ENCODE measurements around the gene PLBD2. TPM values are rescaled to one million over a fixed set of nuclear protein-coding genes. Genes with fewer than 3 reads are reported as not detected.

PLBD2 gene, protein sequence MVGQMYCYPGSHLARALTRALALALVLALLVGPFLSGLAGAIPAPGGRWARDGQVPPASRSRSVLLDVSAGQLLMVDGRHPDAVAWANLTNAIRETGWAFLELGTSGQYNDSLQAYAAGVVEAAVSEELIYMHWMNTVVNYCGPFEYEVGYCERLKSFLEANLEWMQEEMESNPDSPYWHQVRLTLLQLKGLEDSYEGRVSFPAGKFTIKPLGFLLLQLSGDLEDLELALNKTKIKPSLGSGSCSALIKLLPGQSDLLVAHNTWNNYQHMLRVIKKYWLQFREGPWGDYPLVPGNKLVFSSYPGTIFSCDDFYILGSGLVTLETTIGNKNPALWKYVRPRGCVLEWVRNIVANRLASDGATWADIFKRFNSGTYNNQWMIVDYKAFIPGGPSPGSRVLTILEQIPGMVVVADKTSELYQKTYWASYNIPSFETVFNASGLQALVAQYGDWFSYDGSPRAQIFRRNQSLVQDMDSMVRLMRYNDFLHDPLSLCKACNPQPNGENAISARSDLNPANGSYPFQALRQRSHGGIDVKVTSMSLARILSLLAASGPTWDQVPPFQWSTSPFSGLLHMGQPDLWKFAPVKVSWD
- 10 to 100 TPM; 49.8 to 64.3 (median 54.6) TPM for total RNA-seq (2021; fragmentation: NEBNext Ultra II Directional; extraction: Animal tissue kit (Norgen Biotek cat#: 25700))
- long read RNA-seq, full-length matches to known transcripts: 6 of 10 reads
- long read RNA-seq, partial matches to known transcripts: 0 of 10 reads
- long read RNA-seq, other reads (novel, unspliced or antisense): 4 of 10 reads

DNA sequence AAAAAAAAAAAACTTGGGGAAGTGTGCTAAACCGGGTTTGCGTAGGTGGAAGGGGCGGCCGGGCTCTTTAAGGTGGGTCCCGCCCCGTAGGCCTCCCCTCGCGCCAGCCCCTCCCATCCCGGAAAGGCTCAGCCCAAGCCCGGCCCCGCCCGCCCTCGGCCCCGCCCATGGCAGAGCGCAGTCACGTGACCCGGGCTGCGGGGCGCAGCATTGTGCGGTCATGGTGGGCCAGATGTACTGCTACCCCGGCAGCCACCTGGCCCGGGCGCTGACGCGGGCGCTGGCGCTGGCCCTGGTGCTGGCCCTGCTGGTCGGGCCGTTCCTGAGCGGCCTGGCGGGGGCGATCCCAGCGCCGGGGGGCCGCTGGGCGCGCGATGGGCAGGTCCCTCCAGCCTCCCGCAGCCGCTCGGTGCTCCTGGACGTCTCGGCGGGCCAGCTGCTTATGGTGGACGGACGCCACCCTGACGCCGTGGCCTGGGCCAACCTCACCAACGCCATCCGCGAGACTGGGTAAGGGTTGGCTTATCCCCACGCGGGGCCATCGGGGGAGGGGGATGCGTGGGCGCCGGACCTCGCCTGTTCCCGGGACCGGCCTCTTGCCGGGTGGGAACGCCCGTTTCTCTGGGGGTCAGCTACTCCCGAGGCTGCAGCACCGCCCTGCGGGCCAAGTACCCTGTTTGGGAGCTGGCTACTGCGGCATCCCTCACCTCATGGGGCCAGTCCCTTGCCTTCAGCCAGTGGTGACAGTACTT, at the start of gene PLBD2:
TSS of gene PLBD2 (plus strand) at position 207 of the 752 bp plus-strand sequence. CDS start at position 221, 14 bp downstream.
- Mint-ChIP-seq H3K9me3 (no peaks in the 10 kb centered on the region), H3K4me1 (ENCODE audit: low read depth) (peaks cover 19% of the 10 kb centered on the region), H3K36me3 (ENCODE audit: low read depth) (no peaks in the 10 kb centered on the region; the same call in 1 of the 2 replicates), H3K27me3 (ENCODE audit: insufficient read depth) (no peaks in the 10 kb centered on the region), H3K4me3 (peak within 1 kb of the TSS; percentile 94), H3K27ac (peak within 1 kb of the TSS; percentile 76)
- peak; percentile 88 for DNase-seq
- TF ChIP-seq, protein P1, sequence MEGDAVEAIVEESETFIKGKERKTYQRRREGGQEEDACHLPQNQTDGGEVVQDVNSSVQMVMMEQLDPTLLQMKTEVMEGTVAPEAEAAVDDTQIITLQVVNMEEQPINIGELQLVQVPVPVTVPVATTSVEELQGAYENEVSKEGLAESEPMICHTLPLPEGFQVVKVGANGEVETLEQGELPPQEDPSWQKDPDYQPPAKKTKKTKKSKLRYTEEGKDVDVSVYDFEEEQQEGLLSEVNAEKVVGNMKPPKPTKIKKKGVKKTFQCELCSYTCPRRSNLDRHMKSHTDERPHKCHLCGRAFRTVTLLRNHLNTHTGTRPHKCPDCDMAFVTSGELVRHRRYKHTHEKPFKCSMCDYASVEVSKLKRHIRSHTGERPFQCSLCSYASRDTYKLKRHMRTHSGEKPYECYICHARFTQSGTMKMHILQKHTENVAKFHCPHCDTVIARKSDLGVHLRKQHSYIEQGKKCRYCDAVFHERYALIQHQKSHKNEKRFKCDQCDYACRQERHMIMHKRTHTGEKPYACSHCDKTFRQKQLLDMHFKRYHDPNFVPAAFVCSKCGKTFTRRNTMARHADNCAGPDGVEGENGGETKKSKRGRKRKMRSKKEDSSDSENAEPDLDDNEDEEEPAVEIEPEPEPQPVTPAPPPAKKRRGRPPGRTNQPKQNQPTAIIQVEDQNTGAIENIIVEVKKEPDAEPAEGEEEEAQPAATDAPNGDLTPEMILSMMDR (IDR thresholded peaks at IDR 0.05): 0 out of 2 replicates have a peak, but pooled peaks have one; percentile 34

DNA sequence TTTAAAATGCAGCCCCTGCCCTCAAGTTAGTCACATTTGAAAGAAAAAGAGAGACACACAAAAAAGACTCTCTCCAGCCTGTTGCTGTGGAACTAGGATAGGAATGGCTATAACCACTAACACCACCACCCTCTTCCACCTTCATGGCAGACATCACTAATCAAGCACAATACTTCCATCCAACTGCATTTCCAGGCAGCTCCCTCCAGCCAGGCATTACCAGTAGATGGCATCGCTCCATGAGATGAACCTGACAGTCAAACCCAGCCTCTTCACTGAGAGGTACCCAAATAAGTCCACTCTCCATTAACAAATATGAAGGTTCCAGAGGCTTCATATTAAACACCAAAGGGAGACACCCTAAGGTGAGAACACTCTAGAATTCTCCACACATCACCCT, 47.9 kb upstream of the PLBD2 start:
- no peak for DNase-seq
- Mint-ChIP-seq H3K4me3 (no peak overlapping the region), H3K4me1 (ENCODE audit: low read depth) (peaks cover 6% of the 10 kb centered on the region; the same call in 1 of the 2 replicates), H3K27me3 (ENCODE audit: insufficient read depth) (no peaks in the 10 kb centered on the region; the same call in 1 of the 2 replicates), H3K36me3 (ENCODE audit: low read depth) (peaks cover 5% of the 10 kb centered on the region), H3K27ac (no peak overlapping the region), H3K9me3 (no peaks in the 10 kb centered on the region)
- TF ChIP-seq, protein P1 (IDR thresholded peaks at IDR 0.05): peak; percentile 56

DNA sequence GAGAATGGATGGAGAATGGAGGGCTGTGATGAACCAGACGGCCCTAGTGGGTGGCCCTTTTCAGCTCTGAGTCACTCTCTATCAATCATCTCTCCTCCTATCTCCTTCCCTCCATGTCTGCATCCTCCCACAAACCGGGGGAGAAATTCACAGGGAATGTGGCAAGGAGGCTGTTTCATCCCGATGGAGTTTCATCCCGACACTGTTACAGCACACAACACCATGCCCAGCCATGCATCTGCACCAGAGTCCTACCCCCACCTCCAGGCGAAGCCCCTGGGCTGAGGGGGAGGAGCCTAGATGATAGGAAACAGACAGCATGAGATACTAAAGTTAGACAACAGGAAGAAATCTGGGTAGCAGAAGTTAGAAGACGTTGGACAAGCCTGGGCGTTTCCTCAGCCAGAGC, 44.3 kb upstream of the PLBD2 start:
- TF ChIP-seq, protein P1 (IDR thresholded peaks at IDR 0.05): no peak
- H3K9me3 Mint-ChIP-seq: no peaks in the 10 kb centered on the region

DNA sequence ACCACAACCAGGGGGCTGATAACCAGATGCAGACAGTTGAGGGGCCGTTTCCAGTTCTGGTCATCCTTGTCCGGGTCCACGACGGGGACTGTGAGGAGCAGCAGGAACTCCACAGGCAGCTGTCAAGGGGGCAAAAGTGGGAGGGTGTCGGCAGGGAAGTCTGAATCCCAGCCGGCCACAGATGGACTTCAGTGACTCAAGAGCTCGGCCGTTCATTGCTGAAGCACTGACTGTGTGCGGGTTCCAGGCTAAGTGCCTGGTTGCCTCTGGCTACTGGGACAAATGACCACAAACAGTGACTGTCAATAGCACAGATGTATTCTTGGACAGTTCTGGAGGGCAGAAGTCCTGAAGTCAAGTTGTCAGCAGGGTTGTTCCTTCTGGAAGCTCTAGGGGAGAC, 43.0 kb upstream of the PLBD2 start:
- Mint-ChIP-seq H3K4me3 (no peak overlapping the region), H3K36me3 (ENCODE audit: low read depth) (peaks cover 18% of the 10 kb centered on the region), H3K9me3 (no peaks in the 10 kb centered on the region), H3K27ac (no peak overlapping the region), H3K27me3 (ENCODE audit: insufficient read depth) (no peaks in the 10 kb centered on the region; the same call in 1 of the 2 replicates), H3K4me1 (ENCODE audit: low read depth) (peaks cover 6% of the 10 kb centered on the region; the same call in 1 of the 2 replicates)
- no peak for DNase-seq
- TF ChIP-seq, protein P1 (IDR thresholded peaks at IDR 0.05): no peak

More for the DNA sequence above, 44.3 kb upstream of the PLBD2 start:
- Mint-ChIP-seq H3K36me3 (ENCODE audit: low read depth) (peaks cover 19% of the 10 kb centered on the region), H3K4me1 (ENCODE audit: low read depth) (peaks cover 6% of the 10 kb centered on the region; the same call in 1 of the 2 replicates), H3K4me3 (no peak overlapping the region), H3K27ac (no peak overlapping the region), H3K27me3 (ENCODE audit: insufficient read depth) (no peaks in the 10 kb centered on the region; the same call in 1 of the 2 replicates)
- DNase-seq: no peak

DNA sequence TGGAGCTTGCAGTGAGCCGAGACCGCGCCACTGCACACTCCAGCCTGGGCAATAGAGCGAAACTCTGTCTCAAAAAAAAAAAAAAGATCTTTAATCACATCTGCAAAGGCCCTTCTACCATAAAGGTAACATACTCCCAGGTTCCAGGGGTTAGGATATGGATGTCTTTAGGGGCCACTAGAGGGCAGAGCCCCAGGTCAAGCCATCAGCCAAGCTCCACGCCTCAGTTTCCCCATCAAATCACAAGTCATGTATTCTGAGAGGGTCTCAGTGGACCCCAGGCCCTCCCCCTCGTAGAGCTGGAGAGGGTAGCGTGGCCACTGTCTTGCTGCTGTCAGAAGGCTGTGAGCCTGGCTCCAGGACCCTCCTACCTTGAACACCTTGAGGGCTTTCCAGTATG, 42.2 kb upstream of the PLBD2 start:
- Mint-ChIP-seq H3K36me3 (ENCODE audit: low read depth) (peaks cover 14% of the 10 kb centered on the region), H3K4me3 (no peak overlapping the region), H3K4me1 (ENCODE audit: low read depth) (peaks cover 6% of the 10 kb centered on the region; the same call in 1 of the 2 replicates), H3K27ac (no peak overlapping the region), H3K9me3 (no peaks in the 10 kb centered on the region), H3K27me3 (ENCODE audit: insufficient read depth) (no peaks in the 10 kb centered on the region)
- DNase-seq: no peak
- TF ChIP-seq, protein P1 (IDR thresholded peaks at IDR 0.05): peak; percentile 53; the same call in 1 of the 2 replicates
